ENCODE results near the gene SVOPL. TPM values are rescaled to one million over a fixed set of nuclear protein-coding genes. Genes with fewer than 3 reads are reported as not detected.
"Not testable (repeated sequence)": the region's sequence is repeated elsewhere in the genome, so short reads cannot be mapped to it uniquely, and the experiment has no call there.

Gene SVOPL
- polyA plus RNA-seq (ENCODE audit: insufficient read depth in 1 of 5, insufficient read length in 5 of 5, low replicate concordance in 1 of 5): 1 to 10 TPM; 1.6 to 4.7 (median 2.7) TPM
- long read RNA-seq, donor 1: 0 reads
- long read RNA-seq, donor 2: 0 reads
- long read RNA-seq, donor 3: 0 reads
- long read RNA-seq, donor 4: 0 reads
- long read RNA-seq, donor 5: 0 reads
- long read RNA-seq, donor 6, partial matches to known transcripts: 0 of 1 reads
- long read RNA-seq, donor 6, other reads (novel, unspliced or antisense): 0 of 1 reads
- long read RNA-seq, donor 7: 0 reads
- long read RNA-seq, donor 8: 0 reads

- DNase-seq: no peak
These were observed at the start of gene SVOPL for GRCh38 chr7:138700857-138701536. Gene SVOPL, minus strand, starts transcription at chr7:138701362. Its CDS starts 22,317 bp downstream, at chr7:138679045.

GRCh38 chr7:138750473-138750872 is 49.3 kb upstream of the SVOPL start:
- DNase-seq: no peak

GRCh38 chr7:138749960-138750359 is 48.8 kb upstream of the SVOPL start:
- DNase-seq: no peak

- DNase-seq: no peak
These were observed 47.5 kb upstream of the SVOPL start for GRCh38 chr7:138748666-138749065.

- no peak for DNase-seq
These were observed 44.9 kb upstream of the SVOPL start for GRCh38 chr7:138746073-138746472.

GRCh38 chr7:138745189-138745588 is 44.0 kb upstream of the SVOPL start:
- no peak for DNase-seq

- no peak for DNase-seq
These were observed 40.2 kb upstream of the SVOPL start for GRCh38 chr7:138741453-138741735.

- DNase-seq: no peak
These were observed 38.7 kb upstream of the SVOPL start for GRCh38 chr7:138739859-138740258.

- DNase-seq: peak; percentile 74 to 82
These were observed 37.6 kb upstream of the SVOPL start for GRCh38 chr7:138738551-138739335.

GRCh38 chr7:138738114-138738513 is 37.0 kb upstream of the SVOPL start:
- DNase-seq: no peak

GRCh38 chr7:138735399-138735798 is 34.2 kb upstream of the SVOPL start:
- DNase-seq: no peak

- DNase-seq: not testable (repeated sequence)
These were observed 30.6 kb upstream of the SVOPL start for GRCh38 chr7:138731733-138732132.

- no peak for DNase-seq
These were observed 28.3 kb upstream of the SVOPL start for GRCh38 chr7:138729444-138729843.

GRCh38 chr7:138727336-138728099 is 26.4 kb upstream of the SVOPL start:
- no peak for DNase-seq

GRCh38 chr7:138726288-138726687 is 25.1 kb upstream of the SVOPL start:
- no peak for DNase-seq

GRCh38 chr7:138720286-138720685 is 19.1 kb upstream of the SVOPL start:
- DNase-seq: no peak

- no peak for DNase-seq
These were observed 15.7 kb upstream of the SVOPL start for GRCh38 chr7:138716889-138717288.

GRCh38 chr7:138713191-138713590 is 12.0 kb upstream of the SVOPL start:
- DNase-seq: no peak

- DNase-seq: no peak
These were observed 11.5 kb upstream of the SVOPL start for GRCh38 chr7:138712652-138713051.

- peak; percentile 17 to 18 for DNase-seq
These were observed 9.6 kb upstream of the SVOPL start for GRCh38 chr7:138710536-138711385.

- no peak for DNase-seq
These were observed 4.0 kb upstream of the SVOPL start for GRCh38 chr7:138705167-138705566.

Data from right lung (tissue), 10 donors.